PC-3 (cell line): ENCODE results near the gene OR10H5. TPM values are rescaled to one million over a fixed set of nuclear protein-coding genes. Genes with fewer than 3 reads are reported as not detected.
"Not testable (repeated sequence)": the region's sequence is repeated elsewhere in the genome, so short reads cannot be mapped to it uniquely, and the experiment has no call there.

Experiments
- ATAC-seq: fragments of 200-7000 bp; cut with Tn5 transposase; 2 replicates; pipeline ENCODE4 v1.9.1; 2020; ENCODE audit warnings: mild to moderate bottlenecking, moderate library complexity
- BruUV-seq: library from RNA; stranded (reverse); fragments of 400-500 nt; replicated peaks from 2 replicates; lab custom pipeline; 2021; lab: Mats Ljungman, UMichigan
- CTCF ChIA-PET: fragments of 300-600 bp; sonication (Branson Sonifier 250); formaldehyde crosslinking; loops from one replicate; lab custom pipeline; 2022; ENCODE audit warnings: antibody characterized with exemption; lab: Charles Lee
- POLR2A ChIA-PET: fragments of 300-600 bp; sonication (Branson Sonifier 250); formaldehyde crosslinking; loops from one replicate; lab custom pipeline; 2022; ENCODE audit warnings: antibody characterized with exemption; ENCODE audit not compliant: unreplicated experiment; lab: Charles Lee
- DNase-seq: peaks from one replicate; pipeline ENCODE4 v3.0.0-alpha.2; 2015
- H2AFZ ChIP-seq: fragments of 300-600 bp; sonication (generic); 2 replicates; pipeline ENCODE4 v1.6.0; 2016; ENCODE audit warnings: antibody characterized with exemption, low read length
- H3F3A ChIP-seq: fragments of 300-600 bp; sonication (generic); one replicate; pipeline ENCODE4 v1.6.0; 2017; ENCODE audit warnings: antibody characterized with exemption, low read length, control low read depth, mild to moderate bottlenecking; ENCODE audit not compliant: unreplicated experiment
- H3K27ac ChIP-seq: fragments of 300-600 bp; sonication (generic); 2 replicates; pipeline ENCODE4 v1.5.1; 2016; ENCODE audit warnings: mild to moderate bottlenecking, low read length
- H3K27me3 ChIP-seq: fragments of 300-600 bp; sonication (generic); 2 replicates; pipeline ENCODE4 v1.6.1; 2016; ENCODE audit warnings: low read length, mixed read lengths
- H3K36me3 ChIP-seq: fragments of 300-600 bp; sonication (generic); 2 replicates; pipeline ENCODE4 v1.6.1; 2016; ENCODE audit warnings: low read depth, mixed run types, low read length, mixed read lengths
- H3K4me1 ChIP-seq: fragments of 300-600 bp; sonication (generic); 2 replicates; pipeline ENCODE4 v1.5.1; 2016; ENCODE audit warnings: low read length; ENCODE audit not compliant: insufficient read depth
- H3K4me2 ChIP-seq: fragments of 300-600 bp; sonication (generic); 2 replicates; pipeline ENCODE4 v1.6.0; 2016; ENCODE audit warnings: low read length
- H3K4me3 ChIP-seq: fragments of 300-600 bp; sonication (generic); 2 replicates; pipeline ENCODE4 v1.5.1; 2016; ENCODE audit warnings: mild to moderate bottlenecking, low read length, mixed read lengths
- H3K79me2 ChIP-seq: fragments of 300-600 bp; sonication (generic); 2 replicates; pipeline ENCODE4 v1.6.1; 2017; ENCODE audit warnings: low read length, mixed read lengths
- H3K9ac ChIP-seq: fragments of 300-600 bp; sonication (generic); 2 replicates; pipeline ENCODE4 v1.6.0; 2016; ENCODE audit warnings: mild to moderate bottlenecking, low read length
- H3K9me2 ChIP-seq: fragments of 300-600 bp; sonication (generic); replicated peaks from 2 replicates; pipeline ENCODE4 v1.6.1; 2016; ENCODE audit warnings: mixed run types, low read length, mixed read lengths
- H3K9me3 ChIP-seq: fragments of 300-600 bp; sonication (generic); 2 replicates; pipeline ENCODE4 v1.6.1; 2016; ENCODE audit warnings: low read length, mixed read lengths
- H4K20me1 ChIP-seq: fragments of 300-600 bp; sonication (generic); 2 replicates; pipeline ENCODE4 v1.6.1; 2016; ENCODE audit warnings: low read length, mixed read lengths
- CTCF ChIP-seq: fragments of 300-600 bp; sonication (generic); conservative IDR thresholded peaks from 2 replicates; pipeline ENCODE4 v1.5.1; 2017; ENCODE audit warnings: antibody characterized with exemption, low read depth, mild to moderate bottlenecking, low read length
- EZH2 ChIP-seq: fragments of 300-600 bp; sonication (generic); IDR thresholded peaks from one replicate; pipeline ENCODE4 v1.6.1; 2017; ENCODE audit warnings: antibody characterized with exemption, mild to moderate bottlenecking, low read length; ENCODE audit not compliant: unreplicated experiment
- EZH2phosphoT487 ChIP-seq: fragments of 300-600 bp; sonication (generic); IDR thresholded peaks from 2 replicates; pipeline ENCODE4 v1.6.1; 2018; ENCODE audit warnings: mild to moderate bottlenecking, antibody characterized with exemption, low read length, borderline replicate concordance
- intact Hi-C: fragments of 100-400 bp; cut with micrococcal nuclease; formaldehyde crosslinking; loops from 2 replicates; pipeline ENCODE4 v1.9.0; 2023
- total RNA-seq: library from RNA; depleted of rRNA; stranded (reverse); fragments of >200 nt; gene quantifications from 2 replicates; pipeline ENCODE4 v1.2.3, GENCODE V29; 2014

OR10H5 gene
- total RNA-seq, 1 experiment from 2014 or later = not detected

- POLR2A ChIA-PET = no interaction called here
- no peak overlapping the region for H2AFZ ChIP-seq
- no peaks in the 10 kb centered on the region for H3K9me2 ChIP-seq
- no peaks in the 10 kb centered on the region for H3K9me3 ChIP-seq
- BruUV-seq = no TSS peak
- ATAC-seq (no peak), DNase-seq (no peak)
- peaks cover 8% of the 10 kb centered on the region; the same call in 1 of the 2 replicates for H3K27me3 ChIP-seq
- no peaks in the 10 kb centered on the region for H3F3A ChIP-seq
- no peak overlapping the region for H3K4me3 ChIP-seq
- no peaks in the 10 kb centered on the region for H3K4me1 ChIP-seq
- CTCF ChIA-PET = no interaction called here
- intact Hi-C loops = no loop called here
- H4K20me1 ChIP-seq = no peaks in the 10 kb centered on the region
- H3K9ac ChIP-seq = no peak overlapping the region
- no peaks in the 10 kb centered on the region for H3K36me3 ChIP-seq
- no peak overlapping the region for H3K27ac ChIP-seq
- H3K79me2 ChIP-seq = no peaks in the 10 kb centered on the region
- no peak overlapping the region for H3K4me2 ChIP-seq
- TF ChIP-seq EZH2phosphoT487 (no peak), CTCF (no peak), EZH2 (no peak)
Measured at GRCh38 chr19:15788594-15789270, 1.3 kb downstream of the OR10H5 start.

- BruUV-seq = no TSS peak
- H3K4me2 ChIP-seq = no peak overlapping the region
- ChIA-PET POLR2A (no interaction called here), CTCF (no interaction called here)
- TF ChIP-seq EZH2 = no peak
- TF ChIP-seq CTCF = no peak
- TF ChIP-seq EZH2phosphoT487 = no peak
- DNase-seq = peak; percentile 73
- H3K27ac ChIP-seq = no peak overlapping the region
- H3K4me3 ChIP-seq = no peak overlapping the region
- H3K4me1 ChIP-seq = no peaks in the 10 kb centered on the region
- intact Hi-C loops = no loop called here
- H3K9ac ChIP-seq = no peak overlapping the region
- H3K36me3 ChIP-seq = no peaks in the 10 kb centered on the region
- H3K27me3 ChIP-seq = peaks cover 8% of the 10 kb centered on the region; the same call in 1 of the 2 replicates
- no peaks in the 10 kb centered on the region for H3K79me2 ChIP-seq
- no peaks in the 10 kb centered on the region for H3K9me3 ChIP-seq
- ATAC-seq = peak; percentile 57
- H3K9me2 ChIP-seq = no peaks in the 10 kb centered on the region
- H2AFZ ChIP-seq = no peak overlapping the region
- no peaks in the 10 kb centered on the region for H4K20me1 ChIP-seq
- no peaks in the 10 kb centered on the region for H3F3A ChIP-seq
Measured at GRCh38 chr19:15790096-15790495, 2.6 kb downstream of the OR10H5 start.

GRCh38 chr19:15794279-15794678, 6.8 kb downstream of the OR10H5 start:
- H3K4me3 ChIP-seq, POLR2A ChIA-PET, H3K36me3 ChIP-seq, H3K9ac ChIP-seq, H3K9me3 ChIP-seq, H3K9me2 ChIP-seq, H3K79me2 ChIP-seq, H3K27ac ChIP-seq, DNase-seq, H3K27me3 ChIP-seq, CTCF ChIA-PET, BruUV-seq, H4K20me1 ChIP-seq, H2AFZ ChIP-seq, intact Hi-C loops, H3K4me1 ChIP-seq, H3K4me2 ChIP-seq, ATAC-seq, H3F3A ChIP-seq: not testable (repeated sequence)
